AG08396 (cell line): Measurements from ENCODE around the gene UHRF1.
A peak's percentile ranks its signal among the peaks of the same experiment; 100 is the strongest.
"Not testable (repeated sequence)": the region's sequence is repeated elsewhere in the genome, so short reads cannot be mapped to it uniquely, and the experiment has no call there.

Source experiments
- DNase-seq: peaks from one replicate; pipeline ENCODE4 v3.0.0; 2012; ENCODE audit warnings: low spot score, mixed read lengths

UHRF1 gene

DNA sequence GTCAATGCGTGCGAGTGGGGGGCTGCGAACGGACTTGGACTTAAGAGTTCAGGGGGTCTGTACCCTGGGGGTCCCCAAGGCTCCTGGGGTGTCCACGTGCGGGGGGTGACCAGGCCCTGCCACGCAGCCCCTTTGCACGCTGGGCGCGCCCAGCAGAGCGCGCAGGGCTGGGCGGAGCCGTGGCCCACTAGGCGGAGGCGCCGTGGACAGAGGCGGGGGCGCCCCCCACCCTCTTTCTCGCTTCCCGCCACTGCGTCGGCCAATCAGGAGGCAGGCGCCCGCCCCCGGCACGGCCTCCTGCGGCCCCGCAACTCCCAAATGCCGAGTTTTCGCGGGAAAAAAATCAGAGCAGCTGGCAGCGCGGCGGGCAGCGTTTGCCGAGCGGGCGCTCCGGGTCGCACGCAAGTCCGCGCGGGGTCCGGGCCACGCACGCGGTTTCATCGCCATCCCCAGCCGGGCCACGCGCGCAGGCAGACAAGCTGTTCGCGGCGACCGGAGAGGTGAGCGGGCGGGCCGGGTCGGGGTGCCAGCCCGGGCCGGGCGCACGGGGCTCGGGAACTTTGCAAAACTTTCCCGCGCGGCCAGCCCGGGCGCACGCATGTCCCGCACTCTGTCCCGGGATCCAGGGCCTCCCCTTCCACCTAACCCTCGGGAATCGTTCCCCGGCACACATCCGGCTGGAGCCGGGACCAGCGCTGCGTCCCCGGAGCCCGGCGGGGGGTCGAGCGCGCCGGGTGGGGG, at the start of gene UHRF1:
TSS of gene UHRF1 (plus strand) at position 346 of the 741 bp plus-strand sequence. CDS start 1,385 bp downstream, outside the sequence.
- peak; percentile 39 for DNase-seq

DNA sequence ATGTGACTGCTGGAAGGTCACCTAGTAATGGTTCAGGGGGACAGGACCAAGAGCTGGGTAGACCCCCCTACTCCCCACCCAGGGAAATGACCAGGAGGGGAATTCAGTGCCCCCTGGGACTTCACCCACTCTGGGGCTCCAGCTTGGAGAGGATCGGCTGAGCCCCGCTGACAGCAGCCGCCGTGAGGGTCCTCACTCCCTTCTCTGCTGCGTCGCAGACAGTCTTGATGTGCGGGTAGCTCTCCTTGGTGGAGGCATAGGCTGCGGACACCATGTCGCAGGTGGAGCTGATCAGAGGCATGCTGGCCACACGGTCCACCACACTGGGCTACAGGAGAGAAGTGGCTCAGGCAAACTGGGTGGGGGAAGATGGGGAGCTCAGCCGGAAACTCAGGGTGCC, 49.6 kb upstream of the UHRF1 start:
- DNase-seq, result no peak

DNA sequence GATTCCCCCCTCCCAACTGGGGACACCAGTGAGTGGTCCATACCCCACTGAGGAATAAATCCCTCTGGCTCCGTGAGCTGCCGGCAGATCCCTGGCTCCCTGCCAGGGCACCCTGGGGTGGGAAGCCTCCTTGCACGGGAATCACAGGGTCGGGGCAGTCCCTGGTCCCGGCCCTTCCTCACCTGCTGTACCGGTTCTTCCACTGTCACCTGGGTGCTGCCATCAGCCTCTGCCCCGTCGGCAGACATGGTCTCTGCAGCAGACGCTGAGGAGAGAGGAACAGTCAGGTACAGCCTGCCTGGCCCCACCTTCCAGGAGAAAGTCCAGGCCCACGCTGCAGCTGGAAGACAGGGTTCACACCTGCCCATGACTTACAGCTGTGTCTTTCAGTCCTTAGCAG, 48.2 kb upstream of the UHRF1 start:
- no peak for DNase-seq

DNA sequence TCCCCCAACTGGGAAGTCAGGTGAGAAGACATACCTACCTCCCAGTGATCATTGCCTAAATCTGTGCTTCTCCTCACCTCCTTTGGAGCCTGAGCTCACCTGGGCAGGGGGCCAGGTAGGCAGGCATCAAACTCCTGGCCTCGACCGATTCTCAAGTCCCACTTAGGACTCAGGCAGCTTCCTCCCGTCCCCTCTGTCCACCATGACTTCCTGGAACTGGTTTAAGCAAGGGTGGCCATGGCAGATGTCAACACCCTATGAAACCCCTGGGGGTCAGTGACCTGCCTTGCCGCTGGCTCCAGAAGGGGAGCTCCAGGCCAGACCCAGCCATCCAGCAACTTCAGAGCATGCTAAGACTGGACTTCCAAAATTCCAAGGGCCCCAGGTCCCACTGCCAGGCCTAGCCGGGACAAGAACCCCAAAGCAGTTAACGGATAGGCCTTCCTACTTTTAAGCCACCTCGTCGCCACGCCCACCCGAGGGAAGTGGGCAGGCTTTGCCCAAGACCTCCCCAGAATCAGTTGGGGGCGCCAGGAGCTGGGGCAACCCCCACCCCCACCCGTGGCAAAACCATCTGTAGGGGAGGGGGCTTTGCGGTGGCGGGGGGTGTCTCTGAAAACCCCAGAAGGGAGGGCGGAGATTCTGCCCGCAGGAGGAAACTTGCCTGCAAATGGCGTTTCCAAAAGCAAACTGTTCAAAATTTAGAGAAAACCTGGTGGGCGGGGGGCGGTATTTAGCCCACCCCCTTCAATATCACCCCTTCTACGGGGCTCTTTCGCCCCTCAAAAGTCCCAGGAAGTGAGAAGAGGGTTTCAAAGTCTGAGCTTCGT, 42.5 kb upstream of the UHRF1 start:
- DNase-seq, result peak; percentile 59

DNA sequence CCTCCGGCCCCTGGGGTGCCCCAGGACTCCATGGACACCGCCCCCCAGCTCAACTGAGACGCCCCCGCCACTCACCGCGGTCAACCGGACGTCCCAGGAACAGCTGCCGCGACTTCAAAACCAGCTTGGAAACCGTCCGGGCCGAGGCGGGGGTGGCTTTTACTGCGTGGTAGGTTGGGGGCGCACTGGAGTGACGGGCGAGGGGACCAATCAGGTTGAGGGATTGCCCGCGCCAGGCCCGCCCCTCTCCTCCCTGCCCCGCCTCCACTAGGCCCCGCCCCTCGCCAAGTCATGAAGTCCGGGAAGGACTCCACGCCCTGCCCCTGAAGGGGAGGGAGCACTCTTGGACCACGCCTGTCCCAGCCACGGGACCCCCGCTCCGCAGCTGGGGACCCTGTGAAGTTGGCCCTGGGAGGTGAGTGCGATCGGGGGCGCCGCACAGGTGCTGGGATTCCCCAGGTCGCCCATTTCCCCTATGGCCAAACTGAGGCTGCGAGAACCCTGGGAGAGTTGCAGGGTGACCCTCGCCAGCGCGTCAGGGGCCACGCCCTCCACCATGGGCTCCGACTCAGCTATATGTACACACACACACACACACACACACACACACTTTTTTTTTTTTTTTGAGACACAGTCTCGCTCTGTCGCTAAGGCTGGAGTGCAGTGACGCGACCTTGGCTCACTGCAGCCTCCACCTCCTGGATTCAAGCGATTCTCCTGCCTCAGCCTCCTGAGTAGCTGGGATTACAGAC, 41.6 kb upstream of the UHRF1 start, which contains the start of gene PLIN3:
TSS of gene PLIN3 (minus strand) at position 134 of the 752 bp plus-strand sequence. CDS start 6,273 bp downstream, outside the sequence.
- peak; percentile 100 for DNase-seq

DNA sequence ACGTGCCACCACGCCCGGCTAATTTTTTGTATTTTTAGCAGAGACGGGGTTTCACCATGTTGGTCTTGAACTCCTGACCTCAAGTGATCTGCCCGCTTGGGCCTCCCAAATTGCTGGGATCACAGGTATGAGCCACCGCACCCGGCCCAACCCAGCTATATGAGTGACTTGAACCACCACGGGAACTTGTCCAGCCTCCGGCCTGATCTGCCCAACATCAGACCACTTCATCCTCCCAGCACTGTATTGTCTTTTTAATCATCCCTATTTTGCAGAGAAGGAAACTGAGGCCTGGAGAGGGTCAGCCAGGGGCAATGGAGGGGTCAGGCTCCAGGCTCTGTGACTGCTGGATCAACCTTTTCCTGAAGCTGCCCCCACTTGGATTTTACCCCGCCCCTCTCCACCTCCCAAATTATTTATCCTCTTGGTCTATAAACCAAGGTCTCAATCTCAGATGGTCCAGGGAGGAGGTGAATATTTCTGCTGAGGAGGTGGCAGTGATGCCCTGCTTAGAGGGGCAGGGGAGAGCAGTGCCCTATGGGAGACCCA, 40.9 kb upstream of the UHRF1 start:
- no peak for DNase-seq

DNA sequence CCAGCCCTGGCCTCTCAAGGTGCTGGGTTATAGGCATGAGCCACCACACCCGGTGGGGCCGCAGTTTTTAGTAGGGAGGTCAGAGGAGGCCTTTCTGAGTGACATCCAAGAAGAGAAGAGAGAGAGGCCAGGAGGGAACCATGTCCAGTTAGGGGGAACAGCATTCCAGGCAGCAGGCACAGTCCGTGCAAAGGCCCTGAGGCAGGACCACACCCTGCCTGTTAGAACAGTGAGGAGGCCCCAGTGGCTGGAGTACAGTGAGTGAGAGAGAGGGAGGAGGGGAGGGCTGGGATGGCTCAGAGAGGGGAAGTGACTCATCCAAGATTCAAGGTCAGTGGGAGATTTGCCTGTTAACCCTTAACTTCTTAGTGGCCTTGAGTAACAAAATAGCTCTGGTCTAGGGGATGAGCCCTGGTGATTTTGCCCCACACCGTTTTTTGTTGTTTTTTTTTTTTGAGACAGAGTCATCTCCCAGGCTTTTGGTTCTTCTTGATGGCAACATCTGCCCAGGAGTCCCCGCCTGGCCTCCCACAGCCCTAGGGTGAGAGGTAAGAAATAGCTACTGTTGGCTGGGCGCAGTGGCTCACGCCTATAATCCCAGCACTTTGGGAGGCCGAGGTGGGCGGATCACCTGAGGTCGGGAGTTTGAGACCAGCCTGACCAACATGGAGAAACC, 39.1 kb upstream of the UHRF1 start:
- DNase-seq, result peak; percentile 82

DNA sequence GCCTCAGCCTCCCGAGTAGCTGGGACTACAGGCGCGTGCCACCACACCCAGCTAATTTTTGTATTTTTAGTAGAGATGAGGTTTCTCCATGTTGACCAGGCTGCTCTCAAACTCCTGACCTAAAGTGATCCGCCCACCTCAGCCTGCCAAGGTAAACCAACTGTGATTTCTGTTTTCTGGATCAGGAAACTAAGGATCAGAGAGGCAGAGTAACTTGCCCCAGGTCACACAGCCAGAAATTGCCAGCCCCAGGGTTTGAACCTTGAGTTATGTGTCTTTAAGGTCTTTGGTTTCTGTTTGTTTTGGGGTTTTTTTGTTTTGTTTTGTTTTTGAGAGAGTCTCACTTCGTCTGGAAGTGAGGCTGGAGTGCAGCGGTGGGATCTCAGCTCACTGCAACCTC, 37.6 kb upstream of the UHRF1 start:
- DNase-seq, result no peak

DNA sequence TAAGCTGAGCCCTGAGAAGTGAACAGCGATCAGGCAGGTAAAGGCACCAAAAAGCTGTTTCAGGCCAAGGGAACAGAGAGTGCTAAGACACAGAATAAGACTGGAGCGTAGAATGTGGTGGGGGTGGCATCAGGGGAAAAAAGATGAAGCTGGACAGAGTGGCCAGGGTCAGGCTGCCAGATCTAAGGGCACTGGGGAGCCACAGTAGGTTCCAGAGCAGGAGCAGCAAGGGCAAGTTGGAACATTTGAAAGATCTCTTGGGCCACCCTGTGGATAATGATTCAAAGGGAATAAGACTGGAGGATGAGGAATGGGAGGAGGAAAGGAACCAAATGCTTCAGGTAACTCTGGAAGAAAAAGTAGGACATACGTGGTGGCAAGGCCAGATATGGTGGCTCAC, 35.4 kb upstream of the UHRF1 start:
- no peak for DNase-seq

DNA sequence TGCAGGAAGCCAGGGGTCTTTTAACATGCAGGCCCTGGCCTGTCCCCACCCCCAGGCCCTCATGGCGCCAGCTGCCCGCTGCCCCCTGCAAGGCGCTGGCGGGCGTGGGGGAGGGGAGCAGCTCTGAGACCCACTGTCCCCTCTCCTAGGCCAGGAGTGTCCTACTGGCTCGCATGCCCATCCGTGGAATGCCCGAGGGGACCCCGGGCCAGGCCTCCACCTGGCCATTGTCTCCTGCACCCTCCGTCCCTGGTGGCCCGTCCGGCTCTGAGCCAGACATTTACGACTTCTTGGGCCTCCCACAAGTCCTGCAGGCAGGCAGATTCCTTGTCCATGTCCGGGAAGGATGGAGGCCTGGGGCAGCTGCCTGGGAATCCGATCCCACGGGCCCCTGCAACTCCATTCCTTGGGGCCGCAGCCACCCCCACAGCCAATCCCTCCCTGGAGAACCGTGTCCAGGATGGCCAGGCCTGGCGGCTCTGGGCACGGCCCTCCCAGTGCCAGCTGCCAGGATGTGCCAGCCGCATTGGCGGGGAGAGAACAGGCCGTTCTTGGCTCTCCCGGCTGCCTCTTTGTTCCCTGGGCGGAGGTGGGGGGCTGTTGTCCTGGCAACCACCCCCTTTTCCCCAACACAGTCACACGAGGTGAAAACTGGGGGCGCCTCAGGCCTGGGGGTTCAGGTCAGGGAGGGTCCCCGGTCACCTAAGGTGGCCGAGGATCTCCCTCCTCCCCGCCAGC, 31.4 kb upstream of the UHRF1 start:
- peak; percentile 26 for DNase-seq

DNA sequence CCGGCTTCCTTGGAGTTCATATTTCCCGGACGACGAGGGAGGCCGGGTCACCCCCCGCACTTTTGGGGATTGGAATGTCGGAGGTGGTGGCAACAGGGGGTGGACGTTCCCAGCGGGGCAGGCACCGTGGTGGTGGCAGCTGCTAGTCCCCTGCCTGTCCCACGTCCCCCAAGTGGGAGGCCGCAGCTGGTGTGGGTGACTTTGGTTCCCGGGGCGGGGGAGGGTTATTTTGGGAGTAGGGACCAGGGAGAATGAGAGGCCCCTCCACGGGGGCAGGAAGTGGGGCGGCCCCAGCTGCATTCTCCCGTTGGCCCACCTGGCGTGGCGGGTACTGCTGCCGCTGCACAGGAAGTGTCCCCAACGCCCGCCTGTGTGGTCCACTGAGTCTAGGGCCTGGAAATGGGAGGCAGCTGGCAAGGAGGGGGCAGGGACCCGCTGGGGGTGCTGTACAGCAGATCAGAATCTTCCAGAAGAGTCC, 30.8 kb upstream of the UHRF1 start:
- peak; percentile 17 for DNase-seq

DNA sequence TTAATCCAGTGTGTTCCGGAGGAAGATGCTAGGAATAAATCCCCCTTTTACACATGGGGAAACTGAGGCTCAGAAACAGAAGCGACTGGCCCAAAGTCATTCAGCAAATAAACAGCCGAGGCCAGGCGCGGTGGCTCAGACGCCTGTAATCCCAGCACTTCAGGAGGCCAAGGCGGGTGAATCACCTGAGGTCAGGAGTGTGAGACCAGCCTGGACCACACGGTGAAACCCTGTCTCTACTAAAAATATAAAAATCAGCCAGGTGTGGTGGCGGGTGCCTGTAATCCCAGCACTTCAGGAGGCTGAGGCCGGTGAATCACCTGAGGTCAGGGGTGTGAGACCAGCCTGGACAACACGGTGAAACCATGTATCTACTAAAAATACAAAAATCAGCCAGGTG, 30.3 kb upstream of the UHRF1 start:
- DNase-seq, result no peak

DNA sequence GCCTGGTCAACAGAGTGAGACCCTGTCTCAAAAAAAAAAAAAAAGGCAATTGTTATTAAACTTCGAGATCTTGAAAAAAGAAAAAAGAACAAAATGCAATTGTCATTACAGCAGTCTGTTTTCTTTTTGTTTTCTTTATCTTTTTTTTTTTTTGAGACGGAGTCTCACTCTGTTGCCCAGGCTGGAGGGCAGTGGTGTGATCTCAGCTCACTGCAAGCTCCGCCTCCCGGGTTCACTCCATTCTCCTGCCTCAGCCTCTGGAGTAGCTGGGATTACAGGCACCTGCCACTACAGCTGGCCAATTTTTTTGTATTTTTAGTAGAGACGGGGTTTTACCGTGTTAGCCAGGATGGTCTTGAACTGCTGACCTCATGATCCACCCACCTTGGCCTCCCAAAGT, 26.4 kb upstream of the UHRF1 start:
- not testable (repeated sequence) for DNase-seq

DNA sequence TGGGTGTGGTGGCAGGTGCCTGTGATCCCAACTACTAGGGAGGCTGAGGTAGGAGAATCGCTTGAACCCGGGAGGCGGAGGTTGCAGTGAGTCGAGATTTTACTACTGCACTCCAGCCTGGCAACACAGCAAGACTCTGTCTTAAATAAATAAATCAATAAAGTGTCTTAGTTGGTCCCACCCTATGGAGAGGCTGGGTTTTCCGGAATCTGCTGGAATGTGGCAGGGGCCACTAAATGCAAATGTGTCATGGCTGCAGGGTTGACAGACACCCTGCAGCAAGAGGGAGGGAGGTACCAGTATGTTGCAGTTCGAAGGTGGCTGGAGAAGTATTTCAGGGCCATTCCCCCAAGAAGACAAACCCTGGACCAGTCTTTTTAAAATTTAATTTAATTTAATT, 24.3 kb upstream of the UHRF1 start:
- DNase-seq, result not testable (repeated sequence)

DNA sequence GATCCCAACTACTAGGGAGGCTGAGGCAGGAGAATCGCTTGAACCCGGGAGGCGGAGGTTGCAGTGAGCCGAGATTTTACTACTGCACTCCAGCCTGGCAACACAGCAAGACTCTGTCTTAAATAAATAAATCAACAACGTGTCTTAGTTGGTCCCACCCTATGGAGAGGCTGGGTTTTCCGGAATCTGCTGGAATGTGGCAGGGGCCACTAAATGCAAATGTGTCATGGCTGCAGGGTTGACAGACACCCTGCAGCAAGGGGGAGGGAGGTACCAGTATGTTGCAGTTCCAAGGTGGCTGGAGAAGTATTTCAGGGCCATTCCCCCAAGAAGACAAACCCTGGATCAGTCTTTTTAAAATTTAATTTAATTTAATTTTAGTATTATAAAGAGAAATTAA, 21.5 kb upstream of the UHRF1 start:
- not testable (repeated sequence) for DNase-seq

DNA sequence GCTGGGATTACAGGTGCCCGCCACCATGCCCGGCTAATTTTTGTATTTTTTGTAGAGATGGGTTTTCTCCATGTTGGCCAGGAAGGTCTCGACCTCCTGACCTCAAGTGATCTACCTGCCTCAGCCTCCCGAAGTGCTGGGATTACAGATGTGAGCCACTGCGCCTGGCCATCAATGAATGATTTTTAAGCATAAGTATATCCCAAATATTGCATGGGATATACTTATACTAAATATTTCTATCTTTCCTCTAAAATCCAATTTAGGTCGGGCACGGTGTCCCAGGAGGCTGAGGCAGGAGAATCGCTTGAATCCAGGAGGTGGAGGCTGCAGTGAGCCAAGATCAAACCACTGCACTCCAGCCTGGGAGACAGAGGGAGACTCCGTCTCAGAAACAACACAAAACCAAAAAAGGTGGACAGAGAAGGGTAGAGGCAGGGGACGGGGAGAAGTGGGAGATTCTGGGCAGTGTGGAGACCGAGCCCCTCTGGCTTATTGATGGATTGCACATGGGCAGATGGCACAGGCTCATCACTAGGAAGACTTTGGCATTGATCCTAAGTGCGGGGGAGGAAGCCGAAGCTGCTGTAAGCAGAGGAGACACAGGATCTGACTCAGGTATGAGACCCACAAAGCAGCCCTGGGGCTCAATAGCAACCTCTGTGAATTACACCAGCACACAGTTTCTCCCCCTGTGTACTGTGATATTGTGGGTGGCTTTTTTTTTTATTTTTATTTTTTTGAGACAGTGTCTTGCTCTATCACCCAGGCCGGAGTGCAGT, 20.1 kb upstream of the UHRF1 start:
- DNase-seq, result peak; percentile 18

DNA sequence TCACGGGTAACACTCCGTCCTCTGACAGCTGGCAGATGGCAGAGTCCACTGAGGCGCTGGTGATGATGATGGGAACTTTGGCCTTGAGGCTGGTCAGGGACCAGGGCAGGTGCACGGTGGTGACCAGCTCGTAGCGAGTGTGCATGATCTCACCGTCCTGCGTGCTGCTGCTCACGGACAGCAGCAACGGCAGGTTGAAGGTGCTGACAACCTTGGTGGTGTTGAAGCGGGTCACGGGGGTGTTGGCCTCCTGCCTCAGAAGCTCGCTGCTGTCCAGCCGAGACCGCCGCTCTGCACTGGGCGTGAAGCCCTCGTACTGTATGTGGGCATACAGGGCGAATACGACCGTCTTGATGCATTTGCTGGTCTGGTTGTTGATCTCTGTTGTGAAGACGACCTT, 18.2 kb upstream of the UHRF1 start:
- DNase-seq, result no peak

DNA sequence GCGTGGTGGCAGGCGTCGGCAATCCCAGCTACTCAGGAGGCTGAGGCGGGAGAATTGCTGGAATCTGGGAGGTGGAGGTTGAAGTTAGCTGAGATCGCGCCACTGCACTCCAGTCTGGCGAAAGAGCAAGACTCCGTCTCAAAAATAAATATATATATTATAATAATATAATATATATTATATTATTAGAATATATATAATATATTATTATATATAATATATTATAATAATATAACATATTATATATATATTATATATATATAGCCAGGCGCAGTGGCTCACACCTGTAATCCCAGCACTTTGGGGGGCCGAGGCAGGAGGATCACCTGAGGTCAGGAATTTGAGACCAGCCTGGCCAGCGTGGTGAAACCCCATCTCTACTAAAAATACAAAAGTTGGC, 16.3 kb upstream of the UHRF1 start:
- not testable (repeated sequence) for DNase-seq

DNA sequence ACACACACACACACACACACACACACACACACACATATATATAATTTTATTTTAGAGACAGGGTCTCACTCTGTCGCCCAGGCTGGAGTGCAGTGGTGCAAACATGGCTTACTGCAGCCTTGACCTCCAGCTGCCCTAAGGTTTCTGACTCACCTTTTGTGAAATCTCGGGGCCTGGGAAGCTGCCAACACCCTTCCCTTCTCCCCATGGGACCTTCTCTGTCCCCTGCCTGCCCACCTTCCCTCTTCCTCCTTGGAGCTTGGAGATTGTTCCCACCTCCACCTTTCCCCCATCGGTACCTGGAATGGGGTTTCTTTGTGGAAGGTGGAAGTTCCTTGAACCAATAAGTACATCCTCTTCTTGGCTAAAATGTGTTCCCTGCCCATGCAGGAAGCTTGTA, 12.9 kb upstream of the UHRF1 start:
- peak; percentile 33 for DNase-seq

DNA sequence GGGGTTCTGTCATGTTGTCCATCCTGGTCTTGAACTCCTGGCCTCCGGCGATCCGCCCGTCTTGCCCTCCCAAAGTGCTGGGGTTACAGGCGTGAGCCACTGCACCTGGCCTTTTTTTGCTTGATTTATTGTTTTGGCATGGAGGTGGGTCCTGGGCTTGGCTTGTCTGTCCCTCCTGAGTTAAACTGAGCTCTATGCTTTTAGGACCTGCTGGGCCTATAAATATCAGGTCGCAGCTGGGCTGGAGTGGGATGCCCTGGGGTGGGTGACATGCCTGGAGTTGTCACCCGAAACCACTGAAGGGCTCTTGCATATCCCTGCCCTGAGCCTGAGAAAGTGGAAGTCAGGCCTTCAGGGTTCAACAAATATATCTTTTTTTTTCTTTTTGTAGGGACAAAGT, 12.2 kb upstream of the UHRF1 start:
- no peak for DNase-seq
